Liver (tissue), 3 donors: ENCODE measurements around the gene CARS1.

ENCODE experiments used
- EGR1 ChIP-seq, 2 donors: IDR thresholded peaks; 2 replicates each; pipeline ENCODE4 v1.6.1; 2016 to 2018; ENCODE audit warnings: antibody characterized with exemption in 2 of 2, low read depth in 2 of 2
- FOXA1 ChIP-seq: IDR thresholded peaks from 2 replicates; pipeline ENCODE4 v1.6.1; 2016; ENCODE audit warnings: antibody characterized with exemption
- HNF4A ChIP-seq, 2 donors: conservative IDR thresholded peaks; 2 replicates each; pipeline ENCODE4 v1.6.1; 2016; ENCODE audit warnings: antibody characterized with exemption in 2 of 2, mild to moderate bottlenecking in 2 of 2
- JUND ChIP-seq, 2 donors: IDR thresholded peaks; 2 replicates each; pipeline ENCODE4 v1.6.1; 2016; ENCODE audit warnings: antibody characterized with exemption in 2 of 2
- NR2F2 ChIP-seq: IDR thresholded peaks from 2 replicates; pipeline ENCODE4 v1.6.1; 2016; ENCODE audit warnings: antibody characterized with exemption
- RAD21 ChIP-seq, 2 donors: IDR thresholded peaks; 2 replicates each; pipeline ENCODE4 v1.6.1; 2016; ENCODE audit warnings: antibody characterized with exemption in 2 of 2, mild to moderate bottlenecking in 2 of 2
- RXRA ChIP-seq, 2 donors: IDR thresholded peaks; 2 replicates each; pipeline ENCODE4 v1.6.1; 2017 to 2018; ENCODE audit warnings: antibody characterized with exemption in 2 of 2, mild to moderate bottlenecking in 1 of 2
- SP1 ChIP-seq: IDR thresholded peaks from 2 replicates; pipeline ENCODE4 v1.6.1; 2018; ENCODE audit warnings: antibody characterized with exemption, mild to moderate bottlenecking
- TAF1 ChIP-seq: conservative IDR thresholded peaks from 2 replicates; pipeline ENCODE4 v1.6.1; 2016; ENCODE audit warnings: antibody characterized with exemption, mild to moderate bottlenecking
- YY1 ChIP-seq: IDR thresholded peaks from 2 replicates; pipeline ENCODE4 v1.6.1; 2016; ENCODE audit warnings: antibody characterized with exemption, mild to moderate bottlenecking
- TF ChIP-seq, protein P1 (sequence below): fragments of 150-350 bp; IDR thresholded peaks from 2 replicates; pipeline ENCODE4 v1.5.1; 2017; ENCODE audit warnings: improper control_type of control experiment, low read depth, low read length; ENCODE audit not compliant: missing input control
- TF ChIP-seq, protein P2 (sequence below): IDR thresholded peaks from 2 replicates; pipeline ENCODE4 v1.6.1; 2016; ENCODE audit warnings: antibody characterized with exemption, mild to moderate bottlenecking
- TF ChIP-seq, protein P3 (sequence below): IDR thresholded peaks from 2 replicates; pipeline ENCODE4 v1.6.1; 2016; ENCODE audit warnings: antibody characterized with exemption
- TF ChIP-seq, protein P4 (sequence below): IDR thresholded peaks from 2 replicates; pipeline ENCODE4 v1.6.1; 2016; ENCODE audit warnings: antibody characterized with exemption
- donor health status: healthy.
- donor health status: healthy.

DNA sequence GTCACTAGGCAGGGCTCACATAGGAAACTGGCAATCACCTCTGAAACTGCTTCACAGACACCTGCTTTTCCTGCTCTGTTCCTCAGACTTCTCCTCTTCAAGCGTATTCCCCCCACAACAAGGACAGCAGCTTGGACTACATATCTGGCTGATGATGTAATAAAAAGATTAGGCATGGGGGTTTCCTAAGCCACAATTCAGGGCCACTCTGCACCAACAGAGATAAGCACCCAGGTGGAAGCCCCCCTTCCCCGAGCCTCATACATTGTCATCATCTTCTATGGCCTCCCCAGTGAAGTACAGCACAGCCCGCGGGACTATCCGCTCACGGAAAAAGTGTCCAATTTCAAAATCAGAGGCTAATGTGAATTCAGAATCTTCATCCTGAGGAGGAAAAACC lies 103.0 kb downstream of the CARS1 start:
- TF ChIP-seq, protein P1, sequence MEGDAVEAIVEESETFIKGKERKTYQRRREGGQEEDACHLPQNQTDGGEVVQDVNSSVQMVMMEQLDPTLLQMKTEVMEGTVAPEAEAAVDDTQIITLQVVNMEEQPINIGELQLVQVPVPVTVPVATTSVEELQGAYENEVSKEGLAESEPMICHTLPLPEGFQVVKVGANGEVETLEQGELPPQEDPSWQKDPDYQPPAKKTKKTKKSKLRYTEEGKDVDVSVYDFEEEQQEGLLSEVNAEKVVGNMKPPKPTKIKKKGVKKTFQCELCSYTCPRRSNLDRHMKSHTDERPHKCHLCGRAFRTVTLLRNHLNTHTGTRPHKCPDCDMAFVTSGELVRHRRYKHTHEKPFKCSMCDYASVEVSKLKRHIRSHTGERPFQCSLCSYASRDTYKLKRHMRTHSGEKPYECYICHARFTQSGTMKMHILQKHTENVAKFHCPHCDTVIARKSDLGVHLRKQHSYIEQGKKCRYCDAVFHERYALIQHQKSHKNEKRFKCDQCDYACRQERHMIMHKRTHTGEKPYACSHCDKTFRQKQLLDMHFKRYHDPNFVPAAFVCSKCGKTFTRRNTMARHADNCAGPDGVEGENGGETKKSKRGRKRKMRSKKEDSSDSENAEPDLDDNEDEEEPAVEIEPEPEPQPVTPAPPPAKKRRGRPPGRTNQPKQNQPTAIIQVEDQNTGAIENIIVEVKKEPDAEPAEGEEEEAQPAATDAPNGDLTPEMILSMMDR = no peak
- no peak for TF ChIP-seq SP1
- no peak for TF ChIP-seq RAD21 (IDR thresholded peaks at IDR 0.05)
- TF ChIP-seq, protein P2, sequence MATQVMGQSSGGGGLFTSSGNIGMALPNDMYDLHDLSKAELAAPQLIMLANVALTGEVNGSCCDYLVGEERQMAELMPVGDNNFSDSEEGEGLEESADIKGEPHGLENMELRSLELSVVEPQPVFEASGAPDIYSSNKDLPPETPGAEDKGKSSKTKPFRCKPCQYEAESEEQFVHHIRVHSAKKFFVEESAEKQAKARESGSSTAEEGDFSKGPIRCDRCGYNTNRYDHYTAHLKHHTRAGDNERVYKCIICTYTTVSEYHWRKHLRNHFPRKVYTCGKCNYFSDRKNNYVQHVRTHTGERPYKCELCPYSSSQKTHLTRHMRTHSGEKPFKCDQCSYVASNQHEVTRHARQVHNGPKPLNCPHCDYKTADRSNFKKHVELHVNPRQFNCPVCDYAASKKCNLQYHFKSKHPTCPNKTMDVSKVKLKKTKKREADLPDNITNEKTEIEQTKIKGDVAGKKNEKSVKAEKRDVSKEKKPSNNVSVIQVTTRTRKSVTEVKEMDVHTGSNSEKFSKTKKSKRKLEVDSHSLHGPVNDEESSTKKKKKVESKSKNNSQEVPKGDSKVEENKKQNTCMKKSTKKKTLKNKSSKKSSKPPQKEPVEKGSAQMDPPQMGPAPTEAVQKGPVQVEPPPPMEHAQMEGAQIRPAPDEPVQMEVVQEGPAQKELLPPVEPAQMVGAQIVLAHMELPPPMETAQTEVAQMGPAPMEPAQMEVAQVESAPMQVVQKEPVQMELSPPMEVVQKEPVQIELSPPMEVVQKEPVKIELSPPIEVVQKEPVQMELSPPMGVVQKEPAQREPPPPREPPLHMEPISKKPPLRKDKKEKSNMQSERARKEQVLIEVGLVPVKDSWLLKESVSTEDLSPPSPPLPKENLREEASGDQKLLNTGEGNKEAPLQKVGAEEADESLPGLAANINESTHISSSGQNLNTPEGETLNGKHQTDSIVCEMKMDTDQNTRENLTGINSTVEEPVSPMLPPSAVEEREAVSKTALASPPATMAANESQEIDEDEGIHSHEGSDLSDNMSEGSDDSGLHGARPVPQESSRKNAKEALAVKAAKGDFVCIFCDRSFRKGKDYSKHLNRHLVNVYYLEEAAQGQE = no peak
- TF ChIP-seq EGR1 (IDR thresholded peaks at IDR 0.05; ENCODE audit: low read depth in 2 of 2) = no peak
- TF ChIP-seq, protein P3, sequence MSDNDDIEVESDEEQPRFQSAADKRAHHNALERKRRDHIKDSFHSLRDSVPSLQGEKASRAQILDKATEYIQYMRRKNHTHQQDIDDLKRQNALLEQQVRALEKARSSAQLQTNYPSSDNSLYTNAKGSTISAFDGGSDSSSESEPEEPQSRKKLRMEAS = no peak
- no peak for TF ChIP-seq JUND (IDR thresholded peaks at IDR 0.05)
- TF ChIP-seq HNF4A (conservative IDR thresholded peaks at IDR 0.05) = no peak
- no peak for TF ChIP-seq TAF1
- TF ChIP-seq YY1 = no peak
- no peak for TF ChIP-seq FOXA1
- TF ChIP-seq NR2F2 = no peak
- no peak for TF ChIP-seq RXRA (IDR thresholded peaks at IDR 0.05)
- TF ChIP-seq, protein P4, sequence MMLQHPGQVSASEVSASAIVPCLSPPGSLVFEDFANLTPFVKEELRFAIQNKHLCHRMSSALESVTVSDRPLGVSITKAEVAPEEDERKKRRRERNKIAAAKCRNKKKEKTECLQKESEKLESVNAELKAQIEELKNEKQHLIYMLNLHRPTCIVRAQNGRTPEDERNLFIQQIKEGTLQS = no peak
